ENCODE data around the gene TMEM184B.

GRCh38 chr22:38305471-38306448 lies 33.0 kb upstream of the TMEM184B start:
- TF ChIP-seq POLR2A (IDR thresholded peaks at IDR 0.05), result no peak
- TF ChIP-seq POLR2AphosphoS5 (IDR thresholded peaks at IDR 0.05), result no peak
